ENCODE results near the gene RPS10.

RPS10 gene

GRCh38 chr6:34425498-34426410 is at the start of gene RPS10:
TSS of gene RPS10 (minus strand) at chr6:34426069. CDS start at chr6:34425221, 848 bp downstream.
- peak; percentile 91 for DNase-seq

- no peak for DNase-seq
Measured at GRCh38 chr6:34475238-34475682, 49.4 kb upstream of the RPS10 start.

DNA sequence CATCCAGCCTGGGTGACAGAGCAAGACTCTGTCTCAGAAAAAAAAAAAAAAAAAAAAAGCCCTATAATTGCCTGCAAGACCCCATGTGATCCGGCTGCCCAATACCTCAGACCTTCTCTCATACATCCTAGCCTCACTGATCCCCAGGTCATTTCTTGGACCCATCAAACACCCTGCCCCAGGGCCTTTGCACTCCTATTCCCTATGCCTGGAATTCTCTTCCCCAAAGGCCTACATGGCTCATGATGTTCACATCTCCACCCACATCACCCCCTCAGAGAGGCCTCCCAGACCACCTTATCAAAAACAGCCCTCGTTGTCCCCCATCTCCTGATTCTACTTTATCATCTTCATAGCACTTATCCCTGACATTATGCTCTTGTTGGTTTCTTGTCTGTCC is 48.9 kb upstream of the RPS10 start:
- DNase-seq, result no peak

GRCh38 chr6:34473967-34474366 is 48.1 kb upstream of the RPS10 start:
- no peak for DNase-seq

- DNase-seq, result no peak
Measured at GRCh38 chr6:34472425-34472824, 46.6 kb upstream of the RPS10 start.

GRCh38 chr6:34469499-34469898 is 43.6 kb upstream of the RPS10 start:
- DNase-seq, result no peak

- no peak for DNase-seq
Measured at GRCh38 chr6:34468378-34468892, 42.6 kb upstream of the RPS10 start.

GRCh38 chr6:34466242-34467185 is 40.6 kb upstream of the RPS10 start:
- DNase-seq, result no peak

DNA sequence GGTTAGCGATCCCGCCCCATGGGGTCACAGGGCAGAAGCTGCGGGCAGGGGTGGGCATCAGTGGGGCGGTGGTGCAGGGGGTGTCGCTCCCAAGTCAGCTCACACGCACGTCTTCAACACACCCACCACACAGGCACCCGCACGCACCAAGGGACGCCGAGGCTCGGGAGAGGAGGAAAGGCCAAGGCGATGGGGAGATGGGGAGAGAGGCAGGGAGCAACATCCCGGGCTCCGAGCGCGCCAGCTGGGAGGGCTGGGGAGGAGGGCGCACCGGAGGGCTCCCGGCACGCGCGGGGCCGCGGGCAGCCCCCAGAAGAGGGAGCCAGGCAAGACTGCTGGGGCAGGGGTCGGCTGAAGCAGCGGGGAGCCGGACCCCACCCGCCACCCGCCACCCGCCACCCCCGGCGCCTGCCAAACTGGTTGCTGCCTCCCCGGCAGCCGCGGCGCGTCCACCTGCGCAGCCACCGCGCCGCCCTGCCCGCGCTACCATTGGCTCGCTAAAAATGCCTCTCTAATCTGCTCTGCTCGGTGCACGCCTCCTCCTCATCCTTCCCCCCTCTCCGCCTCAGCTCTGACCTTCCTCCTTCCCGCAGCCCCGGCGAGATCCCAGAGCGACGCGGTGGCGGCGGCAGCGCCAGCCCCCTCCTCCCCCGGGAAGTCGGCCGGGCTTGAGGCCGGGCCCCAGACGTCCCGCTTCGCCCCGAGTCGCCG is 39.8 kb upstream of the RPS10 start, which contains the start of gene PACSIN1:
TSS of gene PACSIN1 (plus strand) at position 546 of the 711 bp plus-strand sequence. CDS start 60,230 bp downstream, outside the sequence.
- DNase-seq, result no peak

GRCh38 chr6:34463849-34464248 is 38.0 kb upstream of the RPS10 start:
- DNase-seq, result no peak

DNA sequence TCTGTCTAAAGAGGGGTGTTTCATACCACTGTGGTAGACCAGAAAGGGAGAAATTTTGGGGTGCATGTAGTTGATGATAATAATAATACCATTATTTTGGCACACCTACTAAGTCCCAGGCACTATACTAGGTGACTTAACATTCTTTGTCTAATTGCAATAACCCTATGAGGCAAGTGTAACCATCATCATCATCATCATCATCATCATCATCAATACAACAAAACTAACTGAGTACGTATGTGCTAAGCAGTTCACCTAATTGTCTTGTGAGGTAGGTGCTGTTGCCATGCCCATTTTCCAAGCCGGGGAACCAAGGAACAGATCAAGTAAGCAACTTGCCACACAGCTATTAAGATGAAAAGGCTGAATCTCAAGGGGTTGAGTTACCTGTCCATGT is 37.4 kb upstream of the RPS10 start:
- no peak for DNase-seq

DNA sequence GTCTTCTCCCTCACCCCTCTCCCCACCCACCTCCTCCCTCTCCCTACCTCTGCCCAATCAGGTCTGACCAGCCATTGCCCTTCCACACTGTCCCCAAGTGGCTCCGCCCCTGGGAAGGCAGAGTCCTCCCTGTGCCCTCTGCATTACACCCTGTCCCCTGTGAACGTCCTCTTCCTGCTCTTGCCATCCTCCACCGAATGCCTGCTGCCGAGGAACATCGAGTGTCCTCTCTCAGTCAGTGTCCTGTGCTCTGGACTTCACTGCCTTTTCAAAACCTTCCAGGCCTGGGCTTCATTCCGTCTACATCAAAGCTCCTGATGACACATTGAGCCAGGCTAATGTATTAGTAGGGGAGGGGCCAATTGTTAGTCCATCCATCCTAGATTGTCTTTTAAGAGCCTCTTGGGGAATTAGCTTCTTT is 36.7 kb upstream of the RPS10 start:
- DNase-seq, result no peak

DNA sequence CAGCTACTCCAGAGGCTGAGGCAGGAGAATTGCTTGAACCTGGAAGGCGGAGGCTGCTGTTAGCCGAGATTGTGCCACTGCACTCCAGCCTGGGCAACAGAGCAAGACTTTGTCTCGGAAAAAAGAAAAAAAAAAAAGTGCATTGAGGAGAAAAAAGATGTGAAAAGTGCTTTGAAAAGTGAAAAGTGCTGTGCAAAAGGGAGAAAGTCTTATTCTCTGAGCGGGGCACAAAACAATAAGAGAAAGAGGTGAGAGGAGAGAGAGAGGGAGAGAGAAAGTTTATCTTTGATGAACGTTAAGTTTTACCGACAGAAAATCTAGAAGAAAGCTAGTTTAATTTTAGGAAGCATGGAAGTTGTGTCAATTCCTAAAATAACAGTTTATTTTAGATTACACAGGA is 36.1 kb upstream of the RPS10 start:
- DNase-seq, result no peak

- DNase-seq, result no peak
Measured at GRCh38 chr6:34460796-34461507, 35.1 kb upstream of the RPS10 start.

DNA sequence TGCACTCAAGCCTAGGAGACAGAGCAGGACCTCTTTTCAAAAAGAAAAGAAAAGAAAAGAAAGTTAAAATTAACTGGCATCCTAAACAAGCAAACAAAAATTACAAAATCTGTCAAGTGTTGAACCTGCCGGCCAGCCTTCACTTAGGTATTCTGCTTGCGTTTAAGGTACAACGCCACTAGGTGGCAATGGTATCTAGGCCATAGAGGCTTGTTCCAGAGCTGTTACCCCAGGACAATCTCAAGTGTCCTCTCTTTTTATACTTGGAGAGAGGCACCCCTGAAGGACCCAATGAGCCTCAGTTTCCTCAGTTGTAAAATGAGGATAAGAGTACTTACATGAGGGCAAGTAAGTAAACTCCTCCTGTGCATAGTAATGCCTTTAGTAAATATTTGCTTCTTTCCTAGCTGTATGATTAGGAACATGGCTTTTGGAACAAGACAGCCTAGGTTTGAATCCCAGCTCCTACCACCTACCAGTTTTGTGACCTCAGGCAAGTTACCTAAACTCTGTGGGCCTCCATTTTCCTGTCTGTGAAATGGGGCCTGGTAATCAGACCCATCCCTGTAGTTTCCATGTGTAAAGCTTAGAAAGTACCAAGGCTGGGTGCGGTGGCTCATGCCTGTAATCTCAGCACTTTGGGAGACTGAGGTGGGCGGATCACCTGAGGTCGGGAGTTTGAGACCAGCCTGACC is 34.2 kb upstream of the RPS10 start:
- peak; percentile 10 for DNase-seq

DNA sequence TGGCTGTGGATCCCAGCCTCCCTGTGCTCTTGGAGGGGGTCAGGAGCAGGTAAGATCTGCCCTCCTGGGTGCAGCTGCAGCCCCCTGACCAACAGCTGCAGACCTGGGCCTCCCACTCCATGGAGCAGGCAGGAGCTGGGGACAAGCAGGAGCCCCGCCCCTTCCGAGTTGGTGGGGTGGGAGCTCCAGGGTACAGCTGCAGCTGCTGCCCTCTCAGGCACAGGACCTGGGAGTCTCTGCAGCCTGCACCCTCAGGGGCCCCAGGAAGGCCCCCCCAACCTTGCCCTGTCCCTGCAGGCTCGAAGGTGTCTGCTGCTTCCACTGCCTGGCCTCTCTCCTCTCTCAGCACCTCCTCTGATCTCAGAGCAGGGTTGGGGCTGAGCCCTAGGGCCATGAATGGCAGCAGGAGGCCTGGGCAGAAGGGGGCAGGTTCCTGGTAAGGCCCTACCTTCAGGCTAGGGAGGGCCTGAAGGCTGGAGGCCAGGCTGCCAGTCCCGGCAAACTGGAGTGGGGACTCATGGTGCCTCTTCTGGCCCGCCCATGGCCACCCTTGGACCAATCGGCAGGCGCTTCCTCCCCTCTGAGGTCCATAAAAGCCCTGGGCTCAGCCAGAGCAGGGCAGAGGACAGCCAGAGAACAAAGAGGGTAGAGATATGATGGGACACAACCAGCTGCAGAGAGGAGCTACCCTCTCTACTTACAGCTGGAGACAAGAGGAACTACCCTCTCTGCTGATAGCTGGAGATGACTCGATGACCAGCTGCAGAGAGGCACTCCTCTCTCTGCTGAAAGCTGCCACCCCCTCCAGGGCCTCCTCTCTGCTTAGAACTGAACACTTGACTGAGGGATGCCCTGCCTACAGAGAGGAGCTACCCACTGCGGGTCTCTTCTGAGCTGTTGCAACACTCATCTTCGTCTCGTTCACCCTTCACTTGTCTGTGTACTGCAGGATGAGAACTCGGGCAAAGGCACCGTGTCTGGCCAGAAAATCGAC is 32.2 kb upstream of the RPS10 start:
- no peak for DNase-seq

DNA sequence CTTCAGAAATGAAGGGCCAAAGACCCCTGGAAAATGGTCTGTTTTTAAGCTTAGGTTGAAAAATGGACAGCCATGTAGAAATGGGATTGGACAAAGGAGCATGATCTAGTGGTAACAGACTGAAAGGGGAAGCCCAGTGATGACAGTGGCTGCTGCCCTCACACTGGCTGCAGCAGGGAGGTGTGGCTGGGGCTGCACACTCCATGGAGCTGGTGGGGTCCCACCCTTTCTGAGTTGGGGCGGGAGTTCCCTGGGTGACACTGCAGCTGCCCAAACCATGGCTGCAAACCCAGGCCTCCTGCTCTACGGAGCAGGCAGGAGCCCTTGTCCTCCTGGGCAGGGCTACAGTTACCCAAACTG is 31.5 kb upstream of the RPS10 start:
- no peak for DNase-seq

DNA sequence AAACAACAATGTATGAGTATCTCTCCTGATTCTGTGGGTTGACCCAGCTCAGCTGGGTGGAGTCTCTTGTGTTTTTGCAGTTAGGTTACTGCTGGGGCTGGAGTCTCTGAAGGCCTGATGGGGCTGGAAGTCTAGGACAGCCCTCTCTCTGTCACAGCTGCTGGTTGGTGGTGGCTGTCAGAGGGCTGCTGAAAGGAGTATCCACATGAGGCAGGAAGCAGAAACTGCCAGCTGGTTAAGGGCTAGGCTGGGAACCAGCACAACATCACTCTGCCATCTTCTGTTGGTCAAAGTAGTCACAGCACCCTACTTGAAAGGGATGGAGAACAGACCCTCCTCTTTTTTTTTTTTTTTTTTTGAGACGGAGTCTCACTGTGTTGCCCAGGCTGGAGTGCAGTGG is 30.0 kb upstream of the RPS10 start:
- no peak for DNase-seq

GRCh38 chr6:34451192-34451591 is 25.3 kb upstream of the RPS10 start:
- DNase-seq, result no peak

DNA sequence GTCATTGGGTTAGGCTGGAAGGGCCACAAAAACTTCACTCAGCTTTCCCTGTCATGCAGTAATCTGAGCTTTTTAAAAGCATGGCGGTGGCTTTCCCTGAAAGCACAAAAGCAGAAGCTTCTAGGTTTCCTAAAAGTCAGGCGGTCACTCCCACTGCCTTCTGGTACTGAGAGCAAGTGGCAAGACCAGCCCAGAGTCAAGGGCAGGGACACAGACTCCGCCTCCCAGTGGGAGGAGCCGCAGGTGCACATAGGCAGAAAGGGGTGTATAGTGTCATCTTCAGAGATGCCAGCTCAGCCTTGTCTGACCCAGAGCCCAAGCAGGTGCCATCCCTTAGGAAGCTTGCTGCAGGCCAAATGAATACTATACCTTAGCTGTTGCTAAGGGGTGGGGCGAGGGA is 22.0 kb upstream of the RPS10 start:
- DNase-seq, result no peak
